Measurements from ENCODE around the gene MDGA2.
A peak's percentile ranks its signal among the peaks of the same experiment; 100 is the strongest.
"Not testable (repeated sequence)": the region's sequence is repeated elsewhere in the genome, so short reads cannot be mapped to it uniquely, and the experiment has no call there.

Gene MDGA2

DNA sequence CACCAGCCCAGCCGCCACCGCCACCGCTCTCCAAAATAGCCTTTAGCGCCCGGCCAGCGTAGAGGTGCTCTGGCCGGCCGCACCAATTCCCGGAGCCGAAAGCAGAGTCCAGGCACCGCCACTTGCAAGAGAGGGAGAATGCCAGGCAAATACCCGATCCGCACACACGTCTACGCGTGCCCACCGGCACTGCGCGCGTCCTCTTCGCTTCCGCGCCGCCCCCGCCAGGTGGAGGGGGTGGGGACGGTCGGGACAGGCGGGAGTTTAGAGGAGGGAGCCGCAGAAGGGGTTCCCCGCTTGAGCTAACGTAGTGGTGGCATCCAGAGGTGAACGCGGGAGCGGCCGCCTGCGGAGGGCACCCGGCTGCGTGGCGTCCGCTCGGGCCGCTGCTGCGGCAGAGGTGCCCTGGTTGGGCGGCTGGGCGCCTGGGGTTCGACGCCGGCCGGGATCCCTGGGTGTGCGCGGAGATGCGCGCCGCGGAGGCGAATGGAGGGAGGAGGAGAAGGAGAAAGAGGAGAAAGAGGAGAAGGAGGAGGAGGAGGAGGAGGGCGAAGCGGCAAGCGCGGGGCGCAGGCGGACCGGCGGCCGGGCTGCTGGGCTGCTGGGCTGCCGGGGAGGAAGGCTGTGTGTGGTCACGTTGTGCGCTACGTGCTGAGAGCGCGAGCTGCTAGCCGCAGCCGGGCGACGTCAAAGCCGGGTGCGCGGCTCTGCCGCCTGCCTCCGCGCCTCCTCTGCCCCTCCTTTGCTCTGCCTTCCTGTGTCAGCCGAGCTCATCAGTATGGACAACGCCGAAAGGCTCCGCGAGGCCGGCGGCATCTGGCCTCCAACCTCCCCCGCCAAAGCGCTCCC, at the start of gene MDGA2:
Gene MDGA2, minus strand, starts transcription at position 140 of the 849 bp plus-strand sequence.
- peak; percentile 54 for DNase-seq

DNA sequence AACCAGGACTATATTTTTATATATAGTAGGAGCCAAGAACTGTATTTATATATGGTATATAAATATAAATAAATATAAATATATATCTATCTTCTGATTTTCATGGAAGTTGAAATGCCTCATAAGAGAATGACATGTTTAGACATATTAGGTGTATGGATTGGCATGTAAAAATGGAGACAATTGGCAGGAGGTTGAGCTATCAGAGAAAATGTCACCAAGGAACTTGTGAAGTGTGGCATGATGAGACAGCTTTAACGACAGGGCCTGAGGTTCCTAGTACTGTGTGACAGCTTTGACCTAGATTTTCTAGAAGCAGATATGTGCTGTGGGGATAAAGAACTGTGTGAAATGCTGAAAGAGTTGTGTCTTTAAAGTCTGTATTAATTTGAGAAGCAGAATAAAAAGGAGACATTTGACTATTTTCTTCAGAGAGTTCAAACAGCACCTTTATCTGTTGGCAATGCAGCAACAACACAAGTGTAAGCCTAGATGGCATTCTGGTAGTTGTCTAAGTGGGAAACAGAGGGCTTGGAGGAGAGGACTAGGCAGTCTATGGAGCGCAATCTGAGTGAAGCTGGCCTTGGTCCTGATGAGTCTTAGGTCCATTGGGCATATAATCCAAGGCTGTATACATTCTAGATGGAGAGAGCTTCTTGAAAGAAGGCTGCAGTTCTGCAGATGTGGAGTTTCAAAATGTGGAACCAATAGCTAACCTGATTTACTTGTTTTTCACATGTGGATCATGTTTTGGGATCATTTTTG, 47.7 kb upstream of the MDGA2 start:
- no peak for DNase-seq

DNA sequence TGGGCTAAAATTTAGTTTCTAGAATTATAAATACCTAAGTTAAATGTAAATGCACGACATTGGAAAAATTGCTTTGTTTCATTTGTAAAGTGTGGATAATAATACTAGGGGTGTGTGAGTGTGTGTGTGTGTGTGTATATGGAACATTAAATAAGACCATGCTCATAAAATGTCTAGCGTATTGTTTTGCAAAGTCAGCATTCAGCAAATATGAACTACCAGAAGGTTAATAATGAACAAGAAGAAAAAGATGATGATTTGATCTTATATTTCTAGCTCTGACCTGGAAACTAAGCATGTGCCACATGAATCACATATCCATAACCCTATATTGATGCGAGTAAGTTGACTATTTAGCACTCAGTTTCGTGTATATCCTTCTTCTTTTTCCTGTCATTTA, 44.9 kb upstream of the MDGA2 start:
- DNase-seq, result no peak

DNA sequence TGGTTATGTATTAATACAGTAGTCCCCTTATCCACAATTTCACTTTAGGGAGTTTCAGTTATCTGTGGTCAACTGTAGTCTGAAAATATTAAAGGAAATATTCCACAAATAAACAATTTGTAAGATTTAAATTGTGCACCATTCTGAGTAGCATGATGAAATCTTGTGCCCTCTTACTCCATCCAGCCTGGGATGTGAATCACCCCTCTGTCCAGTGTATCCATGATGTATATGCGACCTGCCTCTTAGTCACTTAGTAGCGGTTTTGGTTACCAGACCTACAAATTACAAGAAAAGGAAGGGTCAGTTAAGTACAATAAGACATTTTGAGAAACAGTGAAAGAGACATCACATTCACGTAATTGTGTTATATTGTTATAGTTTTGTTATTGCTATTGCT, 39.9 kb upstream of the MDGA2 start:
- DNase-seq, result no peak

DNA sequence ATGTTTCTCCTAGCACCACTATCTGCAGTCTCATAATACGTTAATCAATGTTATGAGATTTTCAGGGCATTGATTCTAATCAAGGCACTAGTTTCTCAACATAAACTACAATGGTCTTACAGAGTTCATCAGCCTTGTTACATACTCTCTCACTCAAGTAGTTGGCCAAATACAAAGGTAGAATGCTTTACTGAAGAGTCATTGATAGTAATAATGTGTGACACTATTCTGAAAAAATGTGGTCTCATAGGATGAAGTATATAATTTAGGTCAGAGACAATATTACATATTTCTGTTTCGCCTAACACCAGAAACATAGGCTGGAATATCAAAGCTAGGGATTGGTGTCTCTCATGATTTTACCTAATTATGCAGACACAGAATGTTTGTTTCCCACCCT, 35.2 kb upstream of the MDGA2 start:
- DNase-seq, result no peak

DNA sequence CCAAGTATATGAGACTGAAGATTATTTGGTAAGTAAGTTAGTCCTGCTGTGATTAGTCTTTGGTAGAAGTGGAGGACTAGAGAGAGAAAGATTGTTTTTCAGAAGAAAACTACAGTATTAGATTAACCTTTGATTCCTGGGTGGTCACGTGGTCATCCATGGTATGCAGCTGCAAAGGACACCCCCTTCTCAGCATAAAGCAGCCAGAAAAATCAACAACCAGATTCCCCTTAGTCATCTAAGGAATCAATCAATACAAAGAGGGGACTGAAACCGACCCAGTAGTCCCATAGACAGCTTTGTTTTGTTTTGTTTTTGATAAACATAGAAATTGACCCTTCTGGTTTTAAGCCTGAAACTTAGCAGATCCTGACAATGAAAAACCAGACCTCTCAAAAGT, 30.3 kb upstream of the MDGA2 start:
- DNase-seq, result no peak

DNA sequence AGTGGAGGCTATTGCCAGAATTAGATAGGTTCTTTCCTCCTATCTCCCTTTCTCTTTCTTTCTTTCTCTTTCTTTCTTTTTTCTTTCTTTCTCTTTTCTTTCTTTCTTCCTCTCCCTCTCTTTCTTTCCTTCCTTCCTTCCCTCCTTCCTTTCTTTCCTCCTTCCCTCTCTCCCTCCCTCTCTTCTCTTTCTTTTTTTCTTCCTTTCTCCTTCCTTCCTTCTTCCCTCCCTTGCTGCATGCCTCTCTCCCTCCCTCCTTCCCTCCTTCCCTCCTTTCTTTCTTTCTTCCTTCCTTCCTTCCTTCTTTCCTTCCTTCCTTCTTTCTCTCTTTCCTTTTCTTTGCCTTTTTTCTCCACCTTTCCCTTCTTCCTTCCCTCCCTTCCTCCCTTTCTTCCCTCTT, 16.4 kb upstream of the MDGA2 start:
- DNase-seq, result no peak

DNA sequence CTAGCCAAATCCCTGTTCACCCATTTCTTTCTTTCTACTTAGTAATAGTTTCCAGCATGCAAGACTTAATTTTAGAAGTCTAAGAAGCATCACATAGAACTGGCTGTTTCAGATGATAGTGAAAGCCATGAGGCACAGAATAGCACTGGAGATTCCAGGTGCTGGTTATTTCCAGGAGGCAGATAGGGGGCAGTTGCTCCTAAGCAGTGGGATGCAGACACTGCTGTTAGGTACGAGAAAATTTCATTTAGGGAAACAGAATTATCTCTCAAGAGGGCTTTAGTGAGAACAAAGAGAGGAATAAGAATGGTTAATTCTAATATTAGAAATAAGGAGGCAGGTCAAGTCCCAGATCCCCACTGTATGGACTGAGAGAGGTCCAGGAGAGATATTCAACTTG, 3.6 kb upstream of the MDGA2 start:
- no peak for DNase-seq

DNA sequence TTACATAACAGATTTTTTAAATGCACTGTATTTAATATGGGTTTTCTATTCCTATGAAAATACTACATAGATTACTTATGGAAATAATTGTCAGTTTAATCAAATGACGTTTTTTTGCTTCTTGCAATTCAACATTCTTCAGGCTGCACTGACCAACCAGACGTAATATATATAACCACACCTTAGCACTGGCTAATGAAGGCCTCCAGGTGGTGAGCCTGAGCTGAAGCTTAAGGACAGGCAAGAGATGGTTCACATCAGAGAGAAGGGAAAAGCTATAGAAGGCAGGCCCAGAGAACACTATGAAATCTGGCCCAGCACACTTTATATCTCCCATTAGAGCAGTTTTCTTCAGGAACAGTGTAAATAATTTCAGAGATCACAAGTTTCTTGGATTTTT, 2.8 kb upstream of the MDGA2 start:
- DNase-seq, result no peak

DNA sequence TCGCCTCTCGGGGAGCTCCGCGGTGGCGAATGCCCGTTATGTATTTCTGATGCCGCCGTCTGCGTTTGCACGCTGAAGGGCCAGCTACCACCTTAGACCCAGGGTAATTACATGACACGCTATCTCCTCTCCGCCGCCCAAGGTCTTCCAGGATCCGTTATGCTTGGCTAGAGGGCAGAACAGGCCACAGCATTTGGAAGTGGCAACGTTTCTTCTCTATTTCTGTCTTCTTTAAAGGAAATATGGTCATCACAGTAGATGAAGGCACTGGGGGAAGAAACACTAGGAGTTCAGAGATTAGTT, 861 bp upstream of the MDGA2 start:
- DNase-seq, result no peak

DNA sequence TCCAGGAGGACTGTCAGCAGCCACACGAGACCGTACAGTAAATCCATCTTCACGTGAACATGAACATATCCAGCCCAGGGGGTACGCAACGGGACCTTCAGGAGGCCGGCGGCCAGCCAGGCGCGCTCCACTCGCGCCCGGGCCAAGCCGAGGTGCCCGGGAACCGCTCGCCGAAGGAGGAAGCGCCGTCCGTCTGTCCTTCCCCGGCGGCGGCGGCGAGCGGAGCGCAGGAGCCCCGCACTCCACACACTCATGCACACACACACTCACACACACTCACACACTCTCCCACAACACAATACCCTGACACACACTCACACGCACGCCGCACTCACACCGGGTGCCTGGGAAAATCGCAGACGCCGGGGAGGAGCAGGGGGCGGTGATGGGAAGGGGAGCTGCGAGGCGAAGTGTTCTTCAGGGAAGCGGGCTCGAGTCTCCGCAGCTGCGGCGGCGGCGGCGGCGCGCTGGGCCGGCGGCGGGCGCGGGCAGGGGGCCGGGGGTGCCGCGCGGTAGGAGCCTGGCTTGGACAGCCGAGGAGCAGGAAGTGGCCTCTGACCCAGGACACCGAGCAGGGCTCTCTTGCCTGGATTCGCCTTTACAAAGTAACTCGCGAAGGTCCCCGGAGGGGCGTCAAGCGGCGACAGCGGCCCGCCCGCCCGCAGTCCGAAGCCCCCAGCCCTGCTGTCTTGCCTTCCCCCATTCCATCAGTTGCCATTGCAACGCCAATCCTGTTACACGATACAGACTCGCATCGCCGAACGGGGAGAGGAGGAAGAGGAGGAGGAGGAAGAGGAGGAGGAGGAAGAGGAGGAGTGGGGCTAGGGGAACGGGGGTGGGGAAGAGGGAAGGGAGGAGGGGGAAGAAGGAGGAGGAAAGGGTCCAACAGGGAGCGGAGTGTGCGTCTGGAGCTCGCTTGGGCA, 601 bp downstream of the MDGA2 start:
- peak; percentile 36 for DNase-seq

DNA sequence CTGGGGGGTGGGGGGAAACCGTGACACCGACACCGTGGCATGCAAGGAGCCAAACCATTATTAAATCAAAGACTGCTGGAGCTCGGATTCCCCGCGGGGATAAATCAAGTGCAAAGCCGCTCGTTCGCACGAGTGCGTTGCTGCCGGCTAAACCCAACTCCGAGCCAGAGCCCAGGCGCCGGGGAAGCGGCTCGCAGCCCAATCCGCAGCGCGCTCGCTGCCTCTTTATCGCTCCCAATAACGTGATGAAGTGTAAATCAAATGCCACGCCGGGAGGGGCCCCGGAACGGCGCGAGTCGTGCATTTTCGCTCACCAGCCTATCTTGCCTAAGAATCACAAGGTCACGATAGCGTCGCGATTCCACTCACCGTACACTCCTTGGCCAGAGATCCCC, 1.3 kb downstream of the MDGA2 start:
- no peak for DNase-seq

DNA sequence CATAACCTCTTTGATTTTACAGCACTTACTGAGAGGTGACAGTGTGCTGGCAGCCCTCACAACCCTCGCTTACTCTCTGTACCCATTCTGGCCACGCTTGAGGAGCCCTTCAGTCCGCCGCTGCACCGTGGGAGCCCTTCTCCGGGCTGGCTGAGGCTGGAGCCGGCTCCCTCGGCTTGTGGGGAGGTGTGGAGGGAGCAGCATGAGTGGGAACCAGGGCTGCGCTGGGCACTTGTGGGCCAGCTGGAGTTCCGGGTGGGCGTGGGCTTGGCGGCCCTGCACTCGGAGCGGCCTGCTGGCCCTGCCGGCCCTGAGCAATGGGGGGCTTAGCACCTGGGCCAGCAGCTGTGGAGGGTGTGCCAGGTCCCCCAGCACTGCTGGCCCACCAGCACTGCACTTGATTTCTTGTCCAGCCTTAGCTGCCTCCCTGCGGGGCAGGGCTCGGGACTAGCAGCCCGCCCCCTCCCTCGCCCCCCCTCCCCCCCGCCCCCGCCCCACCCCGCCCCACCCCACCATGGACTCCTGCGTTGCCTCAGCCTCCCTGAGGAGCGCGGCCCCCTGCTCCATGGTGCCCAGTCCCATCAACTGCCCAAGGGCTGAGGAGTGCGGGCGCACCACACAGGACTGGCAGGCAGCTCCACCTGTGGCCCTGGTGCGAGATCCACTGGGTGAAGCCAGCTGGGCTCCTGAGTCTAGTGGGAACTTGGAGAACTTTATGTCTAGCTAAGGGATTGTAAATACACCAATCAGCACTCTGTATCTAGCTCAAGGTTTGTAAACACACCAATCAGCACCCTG, 9.9 kb downstream of the MDGA2 start:
- DNase-seq, result no peak

DNA sequence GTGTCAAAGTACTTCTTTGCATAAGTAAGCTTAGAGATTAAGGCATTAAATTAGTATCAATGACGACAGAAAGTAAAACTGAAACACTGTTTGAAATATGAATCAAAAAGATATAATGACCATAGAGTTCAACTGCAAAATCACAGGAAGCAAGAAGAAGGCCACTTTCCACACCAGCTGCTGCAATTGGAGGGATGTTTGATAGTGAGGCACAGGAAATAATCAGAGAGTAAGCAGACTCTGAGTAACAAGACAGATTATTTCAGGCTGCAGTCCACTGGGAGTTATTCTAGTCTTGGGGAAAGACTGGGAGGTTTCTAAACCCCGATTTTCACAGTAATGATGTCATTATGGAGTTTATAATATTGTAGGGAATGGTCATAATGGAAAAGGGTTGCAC, 12.9 kb downstream of the MDGA2 start:
- no peak for DNase-seq

DNA sequence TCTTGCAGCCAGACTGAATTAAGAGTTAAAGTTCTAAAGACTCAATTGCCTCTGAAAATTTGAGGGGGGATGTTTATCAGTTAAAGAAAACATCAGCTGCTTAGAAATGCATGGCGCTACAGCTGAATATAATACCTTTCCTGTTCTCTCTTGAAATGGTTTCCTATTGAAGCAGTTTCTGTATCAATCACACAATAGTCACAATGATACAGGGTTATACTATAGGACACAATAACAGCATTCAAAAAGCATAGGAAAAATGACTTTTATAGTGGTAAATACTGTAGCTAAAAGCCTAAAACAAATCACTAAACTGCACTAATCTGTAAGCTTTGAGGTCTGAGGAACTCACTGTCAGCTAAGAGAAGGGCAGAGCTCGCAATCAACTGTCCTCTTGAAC, 15.2 kb downstream of the MDGA2 start:
- no peak for DNase-seq

DNA sequence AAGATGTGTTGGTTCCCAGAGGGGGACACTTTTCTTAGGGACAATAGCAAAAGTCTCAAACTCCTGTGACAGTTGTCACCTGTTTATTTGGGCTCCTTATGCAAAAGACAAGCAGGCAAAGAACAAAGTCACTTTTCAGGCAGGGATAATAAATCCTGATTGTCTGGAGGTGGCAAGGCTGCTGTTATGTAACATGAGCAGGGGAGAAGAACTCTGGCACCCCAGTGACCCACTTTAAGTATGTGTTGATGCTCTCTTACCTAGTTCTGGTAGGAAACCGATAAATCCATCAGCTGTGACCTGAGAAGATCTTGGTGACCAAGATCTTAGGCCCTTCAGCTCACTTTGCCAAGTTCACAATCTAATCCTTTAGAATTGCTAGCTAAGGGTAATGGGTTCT, 17.4 kb downstream of the MDGA2 start:
- no peak for DNase-seq

DNA sequence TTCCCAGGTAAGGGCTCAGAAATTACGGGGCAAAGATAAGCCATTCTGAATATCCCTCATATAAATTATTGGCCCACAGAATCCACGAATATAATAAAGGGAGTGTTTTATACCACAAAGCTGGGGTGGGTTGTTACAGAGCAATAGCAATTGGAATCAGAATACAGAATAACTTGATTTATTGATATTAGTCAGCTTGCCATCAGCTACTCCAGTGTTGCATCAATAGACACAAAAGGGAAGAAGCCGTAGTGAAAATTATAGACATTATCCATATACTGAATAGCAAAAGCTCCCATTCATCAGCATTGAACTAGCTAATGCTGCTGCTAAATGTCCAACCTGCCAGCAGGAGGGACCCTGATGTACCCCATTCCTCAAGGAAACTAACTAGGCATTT, 18.3 kb downstream of the MDGA2 start:
- DNase-seq, result no peak

DNA sequence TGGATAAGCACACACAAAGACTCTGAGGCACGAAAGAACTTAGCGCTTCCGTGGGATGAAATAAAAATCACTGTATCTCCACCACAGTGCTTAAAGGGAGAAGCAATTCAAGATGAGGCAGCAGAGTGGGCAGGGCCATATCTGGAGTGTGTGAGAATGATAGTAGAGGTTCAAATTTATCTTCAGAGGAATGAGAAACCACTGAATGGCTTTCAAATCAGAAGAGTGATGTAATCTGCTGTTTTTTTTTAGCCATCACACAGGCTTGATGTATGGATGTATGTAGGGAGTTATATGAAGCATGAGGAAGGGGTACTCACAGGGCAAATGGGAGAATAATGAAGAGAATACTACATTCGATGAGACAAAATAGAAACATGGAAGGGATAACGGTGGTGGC, 24.1 kb downstream of the MDGA2 start:
- DNase-seq, result no peak

DNA sequence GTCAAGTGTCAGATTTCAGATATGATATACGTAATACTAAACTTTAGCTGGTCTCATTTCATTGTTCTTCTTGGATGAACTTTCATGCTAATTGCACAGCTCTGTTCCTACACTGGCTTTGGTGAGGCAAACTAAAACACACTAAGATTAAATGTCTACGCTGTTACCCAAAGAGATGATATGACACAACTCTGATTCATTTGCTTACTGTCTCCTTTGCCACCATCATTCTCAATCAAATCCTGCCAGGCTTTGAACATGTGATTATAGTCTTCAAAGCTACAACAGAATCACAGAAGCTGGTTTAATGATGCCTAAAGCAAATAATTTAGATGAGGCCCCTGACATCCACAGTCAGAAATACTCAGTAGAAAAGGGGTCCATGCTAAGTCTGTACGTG, 37.7 kb downstream of the MDGA2 start:
- DNase-seq, result no peak

DNA sequence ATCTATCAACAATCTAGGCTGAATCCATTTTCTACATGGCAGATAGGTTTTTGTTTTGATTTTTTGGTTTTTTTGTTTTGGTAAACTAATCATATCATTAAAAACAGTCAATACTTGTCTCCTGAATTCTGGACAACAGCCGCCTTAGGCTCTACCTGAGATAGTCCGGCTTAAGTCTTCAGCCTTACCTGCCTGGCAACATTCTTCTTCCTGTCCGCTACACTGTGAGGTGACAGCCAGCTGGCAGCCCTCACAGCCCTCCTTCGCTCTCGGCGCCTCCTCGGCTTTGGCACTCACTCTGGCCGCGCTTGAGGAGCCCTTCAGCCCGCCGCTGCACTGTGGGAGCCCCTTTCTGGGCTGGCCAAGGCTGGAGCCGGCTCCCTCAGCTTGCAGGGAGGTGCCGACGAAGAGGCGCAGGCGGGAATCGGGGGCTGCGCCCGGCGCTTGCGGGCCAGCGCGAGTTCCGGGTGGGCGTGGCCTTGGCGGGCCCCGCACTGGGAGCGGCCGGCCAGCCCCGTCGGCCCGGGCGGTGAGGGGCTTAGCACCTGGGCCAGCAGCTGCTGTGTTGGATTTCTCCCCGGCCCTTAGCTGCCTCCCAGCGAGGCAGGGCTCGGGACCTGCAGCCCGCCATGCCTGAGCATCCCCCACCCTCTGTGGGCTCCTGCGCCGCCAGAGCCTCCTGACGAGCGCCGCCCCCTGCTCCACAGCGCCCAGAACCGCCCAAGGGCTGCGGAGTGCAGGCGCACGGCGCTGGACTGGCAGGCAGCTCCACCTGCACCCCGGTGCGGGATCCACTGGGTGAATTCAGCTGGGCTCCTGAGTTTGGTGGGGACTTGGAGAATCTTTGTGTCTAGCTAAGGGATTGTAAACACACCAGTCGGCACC, 49.0 kb downstream of the MDGA2 start:
- no peak for DNase-seq

DNA sequence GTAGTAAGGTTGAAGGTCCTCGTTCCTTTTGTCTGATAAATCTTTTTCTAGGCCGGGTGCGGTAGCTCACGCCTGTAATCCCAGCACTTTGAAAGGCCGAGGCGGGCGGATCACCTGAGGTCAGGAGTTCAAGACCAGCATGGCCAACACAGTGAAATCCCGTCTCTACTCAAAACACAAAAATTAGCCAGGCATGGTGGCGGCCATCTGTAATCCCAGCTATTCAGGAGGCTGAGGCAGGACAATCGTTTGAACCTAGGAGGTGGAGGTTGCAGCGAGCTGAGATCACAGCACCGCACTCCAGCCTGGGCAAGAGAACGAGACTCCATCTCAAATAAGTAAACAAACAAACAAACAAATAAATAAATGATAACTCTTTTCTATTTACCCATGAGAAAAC, 51.3 kb downstream of the MDGA2 start:
- not testable (repeated sequence) for DNase-seq

DNA sequence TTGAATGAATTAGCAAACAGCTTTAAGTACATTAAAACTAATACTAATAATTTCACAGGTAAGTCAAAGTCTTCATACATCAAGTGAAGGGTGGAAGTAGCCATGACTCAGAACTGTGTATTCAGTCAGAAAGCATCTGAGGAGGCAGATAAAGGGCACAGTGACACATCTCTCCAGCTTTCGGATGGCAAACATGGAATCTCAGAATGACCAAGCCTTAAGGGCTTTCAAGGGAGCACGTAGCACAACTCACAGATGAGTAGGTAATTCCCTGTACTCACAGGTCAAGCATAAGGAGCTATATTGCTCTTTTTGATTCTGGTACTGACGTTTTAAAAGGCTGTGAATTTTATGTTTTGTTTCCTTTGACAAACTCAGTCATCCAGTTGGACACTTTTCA, 56.0 kb downstream of the MDGA2 start:
- no peak for DNase-seq

All from left hindlimb (tissue), 1 donor.